Vagina (tissue), 2 donors: Measurements from ENCODE around the gene THTPA.

Source experiments
- POLR2A ChIP-seq, 2 donors: fragments of 450-650 bp; IDR thresholded peaks; one replicate each; pipeline ENCODE4 v1.6.1; 2017; ENCODE audit warnings: antibody characterized with exemption in 2 of 2, mild to moderate bottlenecking in 2 of 2, moderate library complexity in 2 of 2
- TF ChIP-seq, protein P1 (sequence below), 3 experiments: fragments of 450-650 bp in 2 of 3; fragments of 200-600 bp in 1 of 3; sonication (generic) in 1 of 3; IDR thresholded peaks; one replicate each; pipeline ENCODE4 v1.5.1; 2017 to 2019; ENCODE audit warnings: antibody characterized with exemption in 3 of 3, mild to moderate bottlenecking in 2 of 3, moderate library complexity in 2 of 3

DNA sequence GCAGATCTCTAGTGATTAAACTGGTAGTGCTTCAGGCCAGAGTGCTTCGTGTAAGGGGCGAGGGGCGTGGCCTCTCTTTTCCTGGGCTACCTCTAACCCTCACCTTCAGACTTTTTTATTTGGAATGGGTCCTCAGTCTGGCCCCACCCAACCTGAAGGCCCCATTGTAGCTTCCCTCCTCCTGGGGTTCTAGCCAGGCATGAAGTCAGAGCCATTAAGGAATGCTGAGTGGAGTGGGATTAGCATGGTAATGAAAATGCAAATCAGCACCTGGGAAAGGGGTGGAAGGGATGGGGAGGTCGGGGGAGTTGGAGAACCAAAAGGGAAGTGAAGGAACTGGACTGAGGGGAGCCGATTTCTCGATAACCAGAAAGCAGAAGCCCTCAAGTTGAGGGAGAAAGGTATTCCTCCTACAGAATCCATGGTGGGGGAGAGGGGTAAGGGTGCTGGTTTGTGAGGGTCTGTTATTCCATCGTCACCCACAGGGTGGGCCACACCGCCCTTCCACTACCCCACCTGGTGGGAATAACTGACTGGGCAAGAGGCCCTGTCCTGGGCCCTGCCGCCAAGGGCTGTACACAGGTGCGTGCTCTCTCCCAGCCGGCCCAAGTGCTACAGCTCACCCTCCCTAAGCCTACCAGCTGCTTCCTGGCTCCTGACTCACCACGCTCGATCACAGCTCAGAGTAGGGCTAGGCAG, 18.6 kb upstream of the THTPA start:
- TF ChIP-seq, protein P1, sequence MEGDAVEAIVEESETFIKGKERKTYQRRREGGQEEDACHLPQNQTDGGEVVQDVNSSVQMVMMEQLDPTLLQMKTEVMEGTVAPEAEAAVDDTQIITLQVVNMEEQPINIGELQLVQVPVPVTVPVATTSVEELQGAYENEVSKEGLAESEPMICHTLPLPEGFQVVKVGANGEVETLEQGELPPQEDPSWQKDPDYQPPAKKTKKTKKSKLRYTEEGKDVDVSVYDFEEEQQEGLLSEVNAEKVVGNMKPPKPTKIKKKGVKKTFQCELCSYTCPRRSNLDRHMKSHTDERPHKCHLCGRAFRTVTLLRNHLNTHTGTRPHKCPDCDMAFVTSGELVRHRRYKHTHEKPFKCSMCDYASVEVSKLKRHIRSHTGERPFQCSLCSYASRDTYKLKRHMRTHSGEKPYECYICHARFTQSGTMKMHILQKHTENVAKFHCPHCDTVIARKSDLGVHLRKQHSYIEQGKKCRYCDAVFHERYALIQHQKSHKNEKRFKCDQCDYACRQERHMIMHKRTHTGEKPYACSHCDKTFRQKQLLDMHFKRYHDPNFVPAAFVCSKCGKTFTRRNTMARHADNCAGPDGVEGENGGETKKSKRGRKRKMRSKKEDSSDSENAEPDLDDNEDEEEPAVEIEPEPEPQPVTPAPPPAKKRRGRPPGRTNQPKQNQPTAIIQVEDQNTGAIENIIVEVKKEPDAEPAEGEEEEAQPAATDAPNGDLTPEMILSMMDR (IDR thresholded peaks at IDR 0.05) = no peak
- TF ChIP-seq POLR2A (IDR thresholded peaks at IDR 0.05) = no peak
